OCI-LY7 (cell line): ENCODE results near the gene ORC2.

ENCODE experiments used
- CTCF ChIP-seq: fragments of 200-600 bp; sonication (generic); conservative IDR thresholded peaks from 2 replicates; pipeline ENCODE4 v1.5.1; 2014; ENCODE audit warnings: mild to moderate bottlenecking, antibody characterized with exemption, low read length, moderate library complexity, mixed read lengths
- EZH2phosphoT487 ChIP-seq: fragments of 200-600 bp; sonication (generic); IDR thresholded peaks from 2 replicates; pipeline ENCODE4 v1.6.1; 2018; ENCODE audit warnings: low read depth, borderline replicate concordance, mild to moderate bottlenecking, mixed run types, antibody characterized with exemption, low read length, moderate library complexity, mixed read lengths

DNA sequence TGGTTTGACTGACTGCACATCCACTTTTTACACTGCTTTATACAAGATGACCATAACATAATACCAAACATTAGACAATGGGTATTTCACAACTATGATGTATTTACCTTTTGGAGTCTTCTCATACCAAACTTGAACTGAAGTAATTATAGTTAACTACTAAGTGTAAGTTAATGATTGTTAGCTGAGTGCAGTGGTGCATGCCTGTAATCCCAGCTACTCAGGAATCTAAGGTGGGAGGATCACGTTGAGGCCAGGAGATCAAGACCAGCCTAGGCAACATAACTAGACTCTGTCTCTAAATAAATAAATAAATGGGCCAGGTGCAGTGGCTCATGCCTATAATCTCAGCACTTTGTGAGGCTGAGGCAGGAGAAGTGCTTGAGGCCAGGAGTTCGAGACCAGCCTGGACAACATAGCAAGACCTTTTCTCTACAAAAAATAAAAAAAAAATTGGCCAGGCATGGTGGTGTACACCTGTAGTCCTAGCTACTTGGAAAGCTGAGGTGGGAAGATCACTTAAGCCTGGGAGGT lies 44.9 kb upstream of the ORC2 start:
- no peak for TF ChIP-seq CTCF
- TF ChIP-seq EZH2phosphoT487 = no peak
